ENCODE data around the gene CRNKL1. TPM values are rescaled to one million over a fixed set of nuclear protein-coding genes. Genes with fewer than 3 reads are reported as not detected.

CRNKL1 gene
- total RNA-seq, 1 experiment from 2014 or later, result 20.4 TPM

- TF ChIP-seq FOSL1 (IDR thresholded peaks at IDR 0.05; ENCODE audit: low read depth) (no peak), POLR2AphosphoS5 (IDR thresholded peaks at IDR 0.05; ENCODE audit: low read depth, low read length) (no peak), SRF (IDR thresholded peaks at IDR 0.05; ENCODE audit: low read depth) (no peak), CEBPB (IDR thresholded peaks at IDR 0.05; ENCODE audit: low read depth) (no peak), RAD21 (IDR thresholded peaks at IDR 0.05; ENCODE audit: low read depth) (no peak), ATF3 (IDR thresholded peaks at IDR 0.05) (no peak), JUND (IDR thresholded peaks at IDR 0.05) (no peak), POLR2A (IDR thresholded peaks at IDR 0.05; ENCODE audit: borderline replicate concordance, extremely low read depth, insufficient read depth, insufficient read length) (no peak), EZH2 (IDR thresholded peaks at IDR 0.05) (no peak), MAX (IDR thresholded peaks at IDR 0.05) (no peak), EZH2phosphoT487 (IDR thresholded peaks at IDR 0.05; ENCODE audit: borderline replicate concordance) (no peak), EGR1 (IDR thresholded peaks at IDR 0.05; ENCODE audit: low read depth) (no peak), TCF7L2 (IDR thresholded peaks at IDR 0.05; ENCODE audit: borderline replicate concordance, extremely low read depth, insufficient read depth, insufficient read length) (no peak), ZFX (IDR thresholded peaks at IDR 0.05) (no peak), ZNF274 (IDR thresholded peaks at IDR 0.05; ENCODE audit: low read depth, low read length) (no peak), SP1 (IDR thresholded peaks at IDR 0.05; ENCODE audit: low read depth) (no peak), CBX3 (IDR thresholded peaks at IDR 0.05; ENCODE audit: low read depth) (no peak)
- ChIA-PET RAD21 (ENCODE audit: low non-redundant PET in 1 of 2, low total read pairs in 2 of 2, uncharacterized antibody in 2 of 2, unreplicated experiment in 2 of 2) (no interaction called here), CTCF (no interaction called here), POLR2A (no interaction called here)
- H3K27ac ChIP-seq (ENCODE audit: low read depth, low read length), result no peak overlapping the region
- no peak overlapping the region for H3K4me3 ChIP-seq (replicated peaks in 1 of 2; ENCODE audit: low read depth in 1 of 2, low read length in 2 of 2)
- H3K36me3 ChIP-seq (ENCODE audit: control insufficient read depth in 1 of 2, insufficient read depth in 2 of 2, low read length in 2 of 2), result peaks cover 58 to 65% of the 10 kb centered on the region in 2 experiments
- no peaks in the 10 kb centered on the region for H3K9me3 ChIP-seq (ENCODE audit: control insufficient read depth in 1 of 2, insufficient read depth in 1 of 2, low read depth in 1 of 2, low read length in 2 of 2)
- no peaks in the 10 kb centered on the region for H3K9me2 ChIP-seq (ENCODE audit: insufficient read depth)
- H3K4me2 ChIP-seq (ENCODE audit: low read length), result no peak overlapping the region
- DNase-seq (ENCODE audit: low read depth, low spot score), result no peak
- no peak overlapping the region for H2AFZ ChIP-seq (ENCODE audit: low read depth, low read length, poor library complexity, severe bottlenecking)
- peaks cover 35% of the 10 kb centered on the region for H3K79me2 ChIP-seq (ENCODE audit: insufficient read depth, low read length)
- no peak overlapping the region for H3K9ac ChIP-seq (ENCODE audit: low read length)
- peaks cover 7% of the 10 kb centered on the region; the same call in 1 of the 2 replicates for H4K20me1 ChIP-seq (ENCODE audit: insufficient read depth)
- ATAC-seq, result no peak
- BruUV-seq (replicated peaks), result no TSS peak
- no peaks in the 10 kb centered on the region for H3K27me3 ChIP-seq (ENCODE audit: insufficient read depth, low read length)
- intact Hi-C loops (cut with micrococcal nuclease), result no loop called here
- H3K4me1 ChIP-seq (ENCODE audit: control insufficient read depth in 1 of 2, insufficient read depth in 2 of 2, low read length in 2 of 2), result no peaks in the 10 kb centered on the region
These were observed 17.8 kb downstream of the CRNKL1 start for GRCh38 chr20:20034486-20034885.
